ENCODE measurements around the gene EIF1.

The EIF1 gene

DNA sequence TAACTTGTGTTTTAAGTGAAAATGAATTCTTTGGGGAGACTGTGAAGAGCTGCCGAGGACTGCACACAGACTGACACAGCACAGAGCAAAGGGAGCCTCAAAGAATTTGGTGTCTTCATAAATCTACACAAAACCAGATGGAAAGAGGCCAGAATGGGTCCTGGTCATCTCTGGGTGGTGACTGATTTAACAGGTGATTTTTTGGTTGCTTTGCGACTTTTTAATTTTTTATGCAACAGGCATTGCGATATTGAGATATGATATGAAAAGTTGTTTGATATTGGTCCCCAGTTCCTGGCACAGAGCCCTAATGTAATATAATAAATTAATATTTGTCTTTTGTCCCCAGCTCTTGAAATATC, 12.6 kb upstream of the EIF1 start:
- DNase-seq (ENCODE audit: low spot score): no peak
- TF ChIP-seq, protein P1, sequence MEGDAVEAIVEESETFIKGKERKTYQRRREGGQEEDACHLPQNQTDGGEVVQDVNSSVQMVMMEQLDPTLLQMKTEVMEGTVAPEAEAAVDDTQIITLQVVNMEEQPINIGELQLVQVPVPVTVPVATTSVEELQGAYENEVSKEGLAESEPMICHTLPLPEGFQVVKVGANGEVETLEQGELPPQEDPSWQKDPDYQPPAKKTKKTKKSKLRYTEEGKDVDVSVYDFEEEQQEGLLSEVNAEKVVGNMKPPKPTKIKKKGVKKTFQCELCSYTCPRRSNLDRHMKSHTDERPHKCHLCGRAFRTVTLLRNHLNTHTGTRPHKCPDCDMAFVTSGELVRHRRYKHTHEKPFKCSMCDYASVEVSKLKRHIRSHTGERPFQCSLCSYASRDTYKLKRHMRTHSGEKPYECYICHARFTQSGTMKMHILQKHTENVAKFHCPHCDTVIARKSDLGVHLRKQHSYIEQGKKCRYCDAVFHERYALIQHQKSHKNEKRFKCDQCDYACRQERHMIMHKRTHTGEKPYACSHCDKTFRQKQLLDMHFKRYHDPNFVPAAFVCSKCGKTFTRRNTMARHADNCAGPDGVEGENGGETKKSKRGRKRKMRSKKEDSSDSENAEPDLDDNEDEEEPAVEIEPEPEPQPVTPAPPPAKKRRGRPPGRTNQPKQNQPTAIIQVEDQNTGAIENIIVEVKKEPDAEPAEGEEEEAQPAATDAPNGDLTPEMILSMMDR (IDR thresholded peaks at IDR 0.05; ENCODE audit: extremely low read depth, missing control alignments): no peak

DNA sequence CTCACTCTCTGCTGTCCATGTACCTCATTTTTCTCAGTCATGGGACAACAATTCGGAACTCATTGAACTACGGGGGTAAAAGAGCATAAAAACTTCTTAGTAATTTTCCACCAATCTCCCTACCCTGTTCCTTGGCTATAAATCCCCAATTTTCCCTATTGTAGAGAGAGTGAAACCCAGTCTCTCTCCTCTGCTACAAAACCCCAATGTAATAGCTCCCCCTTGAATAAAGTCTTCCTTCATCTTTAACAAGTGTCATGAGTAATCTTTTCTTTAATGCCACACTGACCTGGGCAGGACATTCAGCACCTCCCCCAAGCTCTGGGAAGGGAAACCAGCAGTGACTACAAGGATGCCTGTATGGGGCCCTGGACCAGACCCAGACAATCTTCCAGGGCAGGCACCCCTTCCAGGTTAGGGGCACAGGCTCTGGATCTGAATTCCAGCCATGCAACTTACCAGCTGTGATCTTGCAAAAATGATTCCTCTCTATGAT, 10.2 kb upstream of the EIF1 start:
- TF ChIP-seq, protein P1 (IDR thresholded peaks at IDR 0.05; ENCODE audit: extremely low read depth, missing control alignments): no peak
- DNase-seq (ENCODE audit: low spot score): no peak

DNA sequence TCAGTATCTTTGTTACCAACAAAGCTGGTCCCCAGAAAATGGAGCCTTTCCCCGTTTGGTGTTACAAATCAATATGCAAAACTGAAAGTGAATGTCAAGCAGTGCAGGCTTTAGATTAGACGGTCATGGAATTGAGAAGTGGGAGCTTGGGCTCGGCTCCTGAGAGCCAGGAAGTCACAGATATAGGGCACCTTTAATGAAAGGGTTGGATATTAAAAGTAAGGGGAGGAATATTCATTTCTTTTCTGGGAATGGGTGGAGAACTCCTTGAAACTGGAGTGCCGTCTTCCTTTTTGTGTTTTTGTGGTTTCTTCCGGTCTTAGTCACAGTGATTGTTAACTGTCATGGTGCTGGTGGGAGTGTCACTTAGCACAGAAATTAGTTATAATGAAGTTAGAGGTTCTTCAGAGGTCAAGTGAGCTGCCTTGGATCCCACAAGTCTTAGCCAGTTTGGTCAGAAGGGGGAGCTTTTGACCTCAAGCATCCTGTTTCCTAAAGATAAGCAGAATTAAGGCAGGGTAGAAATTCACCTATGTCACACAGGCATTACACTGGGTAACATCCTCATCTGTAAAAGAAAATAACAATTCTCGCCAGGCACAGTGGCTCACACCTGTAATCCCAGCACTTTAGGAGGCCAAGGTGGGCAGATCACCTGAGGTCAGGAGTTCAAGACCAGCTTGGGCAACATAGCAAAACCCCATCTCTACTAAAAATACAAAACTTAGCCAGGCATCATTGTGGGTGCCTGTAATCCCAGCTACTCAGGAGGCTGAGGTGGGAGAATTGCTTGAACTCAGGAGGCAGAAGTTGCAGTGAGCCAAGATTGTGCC, 9.6 kb upstream of the EIF1 start:
- TF ChIP-seq, protein P1 (IDR thresholded peaks at IDR 0.05; ENCODE audit: extremely low read depth, missing control alignments): no peak
- no peak for DNase-seq (ENCODE audit: low spot score)

DNA sequence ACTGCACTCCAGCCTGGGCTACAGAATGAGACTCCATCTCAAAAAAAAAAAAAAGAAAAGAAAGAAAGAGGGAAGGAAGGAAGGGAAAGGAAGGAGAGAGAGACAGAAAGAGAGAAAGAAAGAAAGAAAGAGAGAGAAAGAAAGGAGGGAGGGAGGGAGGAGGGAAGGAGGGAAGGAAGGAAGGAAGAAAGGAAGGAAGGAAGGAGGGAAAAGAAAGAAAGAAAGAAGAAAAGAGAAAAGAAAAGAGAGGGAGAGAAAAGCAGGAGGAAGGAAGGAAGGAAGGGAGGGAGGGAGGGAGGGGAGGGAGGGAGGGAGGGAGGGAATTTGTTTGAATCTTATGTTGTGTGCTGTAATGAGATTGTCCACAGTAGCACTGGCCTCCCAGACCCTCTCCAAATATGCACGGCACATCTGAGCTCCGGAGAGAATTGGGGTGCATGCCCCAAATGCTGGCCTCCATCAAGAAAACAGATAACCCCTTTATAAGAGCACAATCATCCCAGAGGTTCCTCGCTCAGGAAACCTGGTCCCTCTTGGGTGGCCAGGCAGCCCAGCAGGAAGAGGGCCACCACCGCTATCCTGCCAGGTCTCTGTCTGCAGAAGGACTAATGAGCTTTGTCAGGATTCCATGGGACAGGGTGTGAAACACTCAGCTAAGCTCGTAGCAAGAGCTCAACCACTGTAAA, 8.8 kb upstream of the EIF1 start:
- TF ChIP-seq, protein P1 (IDR thresholded peaks at IDR 0.05; ENCODE audit: extremely low read depth, missing control alignments): no peak
- no peak for DNase-seq (ENCODE audit: low spot score)

DNA sequence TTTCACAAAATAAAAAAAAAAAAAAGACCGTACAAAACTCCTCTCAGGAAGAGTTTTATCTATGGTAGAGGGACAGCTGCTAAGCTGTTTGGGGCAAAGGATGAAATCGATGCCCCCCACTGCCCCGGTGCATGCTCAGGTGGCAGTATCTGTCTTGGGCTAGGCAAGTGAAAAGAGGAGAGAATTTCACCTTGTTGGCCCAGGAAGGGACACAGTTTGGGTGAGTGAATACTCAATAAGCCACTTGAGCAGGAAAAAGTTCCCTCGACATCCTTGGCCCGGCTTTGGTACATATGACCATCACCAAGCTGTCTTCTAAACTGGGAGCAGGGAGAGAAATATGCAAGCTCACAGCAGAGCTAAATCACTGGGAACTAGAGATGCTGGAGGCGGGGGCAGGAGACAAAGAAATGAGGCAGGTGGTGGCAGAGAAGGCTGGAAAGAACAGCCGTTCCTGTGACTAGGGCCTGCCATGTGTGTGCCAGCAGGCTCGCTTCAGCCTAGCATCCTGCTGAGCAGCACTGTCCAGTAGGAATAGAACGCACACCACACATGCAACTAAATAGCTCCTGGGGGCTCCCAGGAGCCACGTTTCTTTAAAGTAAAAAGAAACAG, 8.2 kb upstream of the EIF1 start:
- TF ChIP-seq, protein P1 (IDR thresholded peaks at IDR 0.05; ENCODE audit: extremely low read depth, missing control alignments): no peak
- DNase-seq (ENCODE audit: low spot score): no peak

DNA sequence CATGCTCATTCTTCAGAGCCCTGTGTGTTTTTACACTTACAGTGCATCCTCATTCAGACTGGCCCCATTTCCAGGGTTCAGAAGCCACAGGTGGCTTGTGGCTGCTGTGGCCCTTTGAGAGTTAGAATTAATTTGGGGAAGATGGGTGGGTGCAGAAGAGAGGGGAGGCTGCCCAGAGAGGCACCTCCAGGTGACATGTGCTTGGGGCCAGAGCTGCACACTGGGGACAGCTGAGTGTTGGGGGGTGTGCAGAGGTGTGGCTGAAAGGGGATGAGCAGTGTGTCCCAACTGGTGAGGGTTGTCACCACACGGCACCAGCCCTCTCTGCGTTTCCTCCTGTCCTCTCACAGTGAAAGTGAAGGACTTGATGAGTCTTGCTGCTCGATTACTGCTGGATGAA, 6.9 kb upstream of the EIF1 start:
- DNase-seq (ENCODE audit: low spot score): no peak
- TF ChIP-seq, protein P1 (IDR thresholded peaks at IDR 0.05; ENCODE audit: extremely low read depth, missing control alignments): no peak

DNA sequence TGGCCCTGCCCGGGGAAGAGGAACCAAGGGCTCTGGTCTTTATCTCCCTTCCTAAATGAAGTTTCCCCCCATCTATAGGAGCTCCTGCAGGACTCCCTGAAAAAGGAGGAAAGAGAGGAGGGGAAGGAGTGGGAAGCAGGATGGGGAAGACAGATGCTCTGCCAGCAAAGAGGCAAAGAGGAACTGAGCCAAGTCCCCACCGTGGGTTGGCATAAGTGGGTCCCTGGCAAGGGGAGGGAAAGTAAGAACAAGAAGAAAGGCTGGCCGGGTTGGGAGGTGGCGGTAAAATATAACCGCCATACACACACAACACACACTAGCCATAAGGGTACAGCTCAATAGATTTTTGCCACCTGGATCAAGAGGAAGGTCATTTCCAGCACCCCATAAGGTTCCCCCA, 6.1 kb upstream of the EIF1 start:
- no peak for DNase-seq (ENCODE audit: low spot score)
- TF ChIP-seq, protein P1 (IDR thresholded peaks at IDR 0.05; ENCODE audit: extremely low read depth, missing control alignments): no peak
